Muscle of arm (tissue), 12 donors: ENCODE measurements around the gene ZNF428. TPM values are rescaled to one million over a fixed set of nuclear protein-coding genes. Genes with fewer than 3 reads are reported as not detected.
"Not testable (repeated sequence)": the region's sequence is repeated elsewhere in the genome, so short reads cannot be mapped to it uniquely, and the experiment has no call there.

Experiments
- DNase-seq: peaks from one replicate; pipeline ENCODE4 v3.0.0-alpha.2; 2013
- polyA plus RNA-seq, 12 donors: library from polyadenylated mRNA; unstranded; fragments of 120-200 nt; gene quantifications; one replicate each; pipeline ENCODE4 v1.2.1, GENCODE V29; 2013; ENCODE audit not compliant: insufficient read length in 12 of 12

ZNF428 gene
- polyA plus RNA-seq, 12 donors, result 38.1 to 137 (median 42.6) TPM; not detected in 1

GRCh38 chr19:43622070-43622469, 2.6 kb upstream of the ZNF428 start:
- no peak for DNase-seq

- DNase-seq, result no peak
Measured at GRCh38 chr19:43620061-43621001, 902 bp upstream of the ZNF428 start.

GRCh38 chr19:43618921-43619261, 538 bp downstream of the ZNF428 start:
- peak; percentile 38 for DNase-seq

- no peak for DNase-seq
Measured at GRCh38 chr19:43616954-43617353, 2.5 kb downstream of the ZNF428 start.

DNA sequence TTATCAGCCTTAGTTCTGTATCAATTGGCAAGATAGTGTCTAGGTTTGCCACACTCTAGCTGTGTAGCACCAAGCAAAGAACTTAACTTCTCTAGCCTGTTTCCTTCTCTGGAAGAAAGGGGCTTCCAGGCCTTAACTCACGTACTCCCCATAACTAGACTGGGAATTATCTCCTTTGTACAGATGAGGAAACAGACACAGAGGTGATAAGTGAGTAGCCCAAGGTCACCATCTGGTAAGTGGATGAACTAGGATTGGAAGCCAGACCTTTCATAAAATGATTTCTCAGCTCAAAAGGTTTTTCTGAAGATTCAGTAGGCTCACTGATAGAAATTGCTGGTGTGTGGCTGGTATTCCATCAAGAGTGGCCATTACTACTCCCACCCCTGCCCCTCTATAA, 3.1 kb downstream of the ZNF428 start:
- DNase-seq, result no peak

- no peak for DNase-seq
Measured at GRCh38 chr19:43612374-43612773, 7.1 kb downstream of the ZNF428 start.

DNA sequence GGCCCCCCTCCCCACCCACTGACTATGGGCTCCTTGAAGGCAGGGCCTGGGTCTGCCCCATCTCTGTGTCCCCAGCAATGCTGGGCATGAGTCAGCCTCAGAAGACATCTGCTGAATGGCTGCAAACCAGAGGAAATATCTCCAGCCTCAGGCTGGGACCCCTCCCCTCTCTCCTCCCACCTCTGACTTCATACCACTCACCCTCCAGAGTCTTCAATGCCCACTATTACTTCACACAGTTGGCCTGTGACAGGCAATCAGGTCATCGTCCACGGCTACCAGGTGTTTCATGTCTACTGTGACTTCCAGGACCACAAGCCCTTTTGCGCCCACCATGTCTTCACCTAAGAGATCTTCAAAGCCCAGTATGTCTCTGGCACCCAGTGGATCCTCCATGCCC, 7.6 kb downstream of the ZNF428 start, which contains the start of gene SRRM5:
Gene SRRM5 (plus strand): TSS at position 301 of the 400 bp plus-strand sequence. CDS start 34 bp downstream, at position 335.
- DNase-seq, result no peak

- DNase-seq, result no peak
Measured at GRCh38 chr19:43610493-43610892, 8.9 kb downstream of the ZNF428 start.

- DNase-seq, result no peak
Measured at GRCh38 chr19:43609872-43610271, 9.6 kb downstream of the ZNF428 start.

DNA sequence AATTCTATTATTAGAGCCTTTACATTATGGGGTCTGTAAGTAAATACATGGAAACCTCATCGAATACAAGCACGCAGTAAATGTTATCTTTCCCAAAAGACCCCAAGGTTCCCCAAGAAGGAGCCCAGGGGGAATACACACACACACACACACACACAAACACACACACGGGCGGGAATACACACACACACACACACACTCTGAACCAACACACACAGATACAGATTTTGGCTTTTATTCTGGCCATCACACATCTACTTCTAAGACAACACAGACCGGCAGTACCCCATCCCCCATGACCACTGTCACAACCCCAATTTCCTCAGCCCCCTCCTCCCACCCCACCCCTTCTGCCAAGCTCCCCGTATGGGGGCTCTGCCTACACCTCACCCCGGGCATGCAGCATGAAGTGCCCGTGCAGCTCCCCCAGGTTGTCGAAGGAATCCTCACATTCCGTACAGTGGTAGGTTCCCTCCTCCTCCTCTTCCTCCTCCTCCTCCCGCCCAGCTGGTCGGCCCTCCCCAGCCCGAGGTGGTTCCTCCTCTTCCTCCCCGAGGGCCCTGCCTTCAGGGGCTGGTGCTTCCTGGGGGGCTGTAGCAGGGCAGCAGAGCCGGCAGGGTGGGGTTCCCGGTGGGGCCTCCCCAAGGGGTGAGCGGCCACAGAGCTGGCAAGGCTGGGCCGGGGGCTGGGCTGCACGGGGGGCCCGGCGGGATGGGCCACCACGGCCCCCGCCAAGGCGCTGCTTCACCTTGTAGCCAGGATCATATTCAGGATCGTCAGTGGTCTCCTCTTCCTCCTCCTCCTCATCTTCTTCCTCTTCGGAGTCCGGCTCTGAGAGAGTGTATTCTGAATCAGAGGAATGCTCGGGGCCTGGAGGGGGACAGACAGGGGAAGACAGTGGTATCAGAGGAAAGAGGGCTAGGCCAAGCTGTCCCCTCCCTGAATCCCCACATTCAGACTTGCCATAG, 11.9 kb downstream of the ZNF428 start:
- no peak for DNase-seq

- DNase-seq, result peak; percentile 26
Measured at GRCh38 chr19:43606569-43607229, 12.7 kb downstream of the ZNF428 start.

DNA sequence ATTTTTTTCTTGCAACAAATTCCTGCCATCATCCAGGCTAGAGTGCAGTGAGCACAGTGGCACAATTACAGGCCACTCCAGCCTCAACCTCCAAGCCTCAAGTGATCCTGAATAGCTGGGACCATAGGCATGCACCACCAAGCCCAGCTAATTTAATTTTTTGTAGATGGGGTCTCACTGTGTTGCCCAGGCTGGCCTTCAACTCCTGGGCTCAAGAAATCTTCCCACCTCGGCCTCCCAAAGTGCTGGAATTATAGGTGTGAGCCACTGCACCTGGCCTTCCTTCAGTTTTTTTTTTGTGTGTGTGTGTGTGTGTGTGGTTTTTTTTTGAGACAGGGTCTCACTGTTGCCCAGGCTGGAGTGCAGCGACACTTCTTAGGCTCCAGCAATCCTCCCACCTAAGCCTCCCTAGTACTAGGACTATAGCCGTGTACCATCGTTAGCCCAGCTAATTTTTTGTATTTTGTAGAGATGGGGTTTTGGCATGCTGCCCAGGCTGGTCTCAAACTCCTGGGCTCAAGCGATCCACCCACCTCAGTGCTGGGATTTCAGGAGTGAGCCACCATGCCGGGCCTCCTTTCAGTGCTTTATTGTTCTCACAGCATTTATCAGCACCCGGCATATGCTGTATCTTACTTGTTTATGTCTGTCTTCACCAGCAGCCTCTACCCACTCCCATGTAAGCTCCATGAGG, 13.4 kb downstream of the ZNF428 start:
- no peak for DNase-seq

DNA sequence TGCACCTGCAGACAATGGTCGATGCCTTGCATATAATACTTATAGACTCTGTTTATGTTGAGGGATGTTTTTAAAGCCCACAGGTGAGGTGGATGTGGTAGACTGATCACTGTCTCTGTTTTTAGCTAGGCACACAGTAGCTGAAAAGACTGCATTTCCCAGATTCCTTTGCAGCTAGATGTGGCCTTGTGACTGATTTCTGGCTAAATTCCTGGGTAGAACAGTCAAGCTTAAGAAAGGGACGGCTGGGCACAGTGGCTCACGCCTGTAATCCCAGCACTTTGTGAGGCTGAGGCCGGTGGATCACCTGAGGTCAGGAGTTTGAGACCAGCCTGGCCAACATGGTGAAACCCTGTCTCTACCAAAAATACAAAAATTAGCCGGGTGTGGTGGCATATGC, 19.1 kb downstream of the ZNF428 start:
- not testable (repeated sequence) for DNase-seq

DNA sequence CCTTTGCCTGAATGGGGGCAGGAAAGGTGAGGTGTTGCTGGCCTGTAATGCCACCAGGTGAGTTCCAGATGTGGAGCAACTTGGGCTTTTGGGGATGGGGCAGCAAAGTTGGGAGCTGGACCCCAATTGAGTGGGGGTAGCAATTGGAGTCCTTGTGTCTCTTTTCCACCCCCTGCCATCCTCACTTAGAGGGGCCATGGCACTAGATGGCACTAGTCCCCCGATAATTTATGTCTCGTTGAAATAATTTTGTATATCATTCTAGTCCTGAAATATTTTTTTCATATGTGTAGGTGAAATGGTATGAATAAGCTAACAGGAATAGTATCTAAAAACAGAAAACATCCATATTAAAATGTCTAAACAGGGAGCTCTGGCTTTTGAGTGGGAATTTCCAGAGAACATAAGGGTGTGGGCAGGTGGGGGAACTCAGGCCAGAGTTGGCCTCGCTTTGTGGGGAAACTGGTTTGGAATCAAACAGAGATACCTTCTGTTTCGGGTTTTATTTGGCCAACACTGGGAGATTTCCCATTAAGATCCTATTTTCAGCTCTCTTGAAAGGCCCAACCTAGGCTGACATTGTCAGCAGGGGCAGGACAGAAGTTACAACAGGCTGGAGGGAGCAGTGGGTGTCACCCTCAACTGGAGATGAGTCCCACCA, 19.7 kb downstream of the ZNF428 start:
- DNase-seq, result no peak

GRCh38 chr19:43598445-43599240, 20.8 kb downstream of the ZNF428 start:
- DNase-seq, result no peak

DNA sequence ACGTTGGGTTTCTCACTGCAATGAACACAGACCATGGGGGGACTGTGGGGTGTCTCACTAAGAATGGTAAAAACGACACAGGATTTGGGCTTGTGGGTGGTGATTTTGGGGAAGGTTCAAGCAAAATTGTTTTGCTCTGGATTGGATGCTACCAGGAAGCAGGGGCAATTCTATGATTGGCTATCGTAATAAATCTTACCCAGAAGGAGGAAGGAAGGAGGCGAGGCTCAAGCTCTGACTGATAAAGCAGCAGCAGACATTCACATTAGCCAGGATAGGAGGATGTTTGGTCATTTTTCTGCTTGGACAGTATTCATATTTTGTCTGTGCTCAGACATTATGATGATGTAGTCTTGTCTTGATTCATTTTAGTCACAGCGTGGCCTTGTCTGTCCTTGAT, 21.6 kb downstream of the ZNF428 start:
- no peak for DNase-seq

- DNase-seq, result no peak
Measured at GRCh38 chr19:43596842-43597461, 22.5 kb downstream of the ZNF428 start.

DNA sequence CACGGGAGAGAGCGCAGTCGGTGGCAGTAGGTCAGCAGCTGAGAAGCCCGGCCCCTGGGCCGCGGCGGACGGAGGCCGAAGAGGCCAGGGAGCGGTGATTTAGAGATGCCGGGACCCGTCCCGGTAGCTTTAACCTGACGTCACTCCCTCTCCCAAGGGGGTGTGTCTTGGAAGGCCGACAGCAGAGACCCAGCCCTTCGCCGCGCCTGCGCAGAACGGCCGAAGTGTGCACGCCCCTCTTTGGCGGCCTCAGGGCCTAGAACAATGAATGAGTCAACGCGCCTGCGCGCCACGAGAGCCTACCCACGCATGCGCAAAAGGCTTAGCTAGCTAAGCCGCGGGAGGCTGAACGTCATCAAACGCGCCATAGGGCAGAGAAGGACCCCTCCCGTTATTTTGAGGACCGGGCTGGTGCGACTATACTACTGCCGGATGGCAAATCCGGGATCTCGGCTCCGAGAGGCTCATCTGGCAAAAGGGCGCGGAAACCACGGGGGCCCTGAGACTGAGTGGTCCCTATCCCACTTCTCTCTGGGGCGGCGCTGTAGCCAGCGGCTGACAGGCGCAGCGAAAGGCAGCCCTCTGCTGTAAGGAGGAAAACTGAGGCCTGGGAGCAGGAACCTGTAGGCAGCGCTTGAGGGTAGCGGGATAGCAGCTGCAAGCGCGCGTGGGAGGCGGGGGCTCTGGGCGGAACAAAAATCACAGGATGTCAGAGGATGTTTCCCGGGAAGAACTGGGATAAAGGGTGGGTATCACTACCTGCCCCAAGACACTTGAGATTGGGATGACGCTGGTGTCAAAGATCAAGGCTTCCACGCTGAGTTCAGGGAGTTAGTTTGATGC, 23.2 kb downstream of the ZNF428 start, which contains the start of the genes IRGQ and ZNF576:
Gene IRGQ (minus strand): TSS at position 136 of the 843 bp plus-strand sequence. CDS start 796 bp downstream, outside the sequence.
Gene ZNF576 (plus strand): TSS at position 597 of the 843 bp plus-strand sequence. CDS start 514 bp downstream, outside the sequence.
- peak; percentile 100 for DNase-seq
